Measurements from ENCODE around the gene NCKAP1.
"Not testable (repeated sequence)": the region's sequence is repeated elsewhere in the genome, so short reads cannot be mapped to it uniquely, and the experiment has no call there.

Gene NCKAP1

DNA sequence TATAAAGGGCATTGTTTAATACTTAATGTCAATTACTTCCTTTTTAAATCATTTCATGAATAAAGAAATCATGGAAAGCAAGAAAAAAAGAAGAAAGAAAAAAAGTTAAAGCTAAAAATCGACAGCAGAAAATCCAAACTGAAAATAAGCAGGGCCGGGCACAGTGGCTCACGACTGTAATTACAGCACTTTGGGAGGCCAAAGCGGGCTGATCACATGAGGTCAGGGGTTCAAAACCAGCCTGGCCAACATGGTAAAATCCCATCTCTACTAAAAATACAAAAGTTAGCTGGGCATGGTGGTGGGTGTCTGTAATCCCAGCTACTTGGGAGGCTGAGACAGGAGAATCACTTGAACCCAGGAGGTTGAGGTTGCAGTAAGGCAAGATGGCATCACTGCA, 56.8 kb downstream of the NCKAP1 start:
- H4K8ac ChIP-seq (ENCODE audit: low read depth, low read length); H2AK5ac ChIP-seq (ENCODE audit: low read length); DNase-seq; H3K27me3 ChIP-seq (ENCODE audit: insufficient read depth, low read length); H4K12ac ChIP-seq (ENCODE audit: low read depth, low read length); H3K4me3 ChIP-seq (ENCODE audit: low read depth, low read length); H3K4me2 ChIP-seq (ENCODE audit: low read length); H3K79me1 ChIP-seq (ENCODE audit: low read length); H3K4me1 ChIP-seq (ENCODE audit: control insufficient read depth in 1 of 2, insufficient read depth in 2 of 2, low read length in 2 of 2); H3K4ac ChIP-seq (ENCODE audit: low read depth, low read length); H3K27ac ChIP-seq (ENCODE audit: low read depth, low read length); H3K9ac ChIP-seq (ENCODE audit: low read length); H3K14ac ChIP-seq (ENCODE audit: low read length); H2BK120ac ChIP-seq (ENCODE audit: insufficient read depth, low read length, poor library complexity); H3K18ac ChIP-seq (ENCODE audit: low read length); H3K79me2 ChIP-seq (ENCODE audit: control insufficient read depth, insufficient read depth, low read length, poor library complexity); H4K91ac ChIP-seq (ENCODE audit: low read depth, low read length); H2BK12ac ChIP-seq (ENCODE audit: low read length); H3K9me3 ChIP-seq (ENCODE audit: insufficient read depth, low read depth, low read length); H3K23ac ChIP-seq (ENCODE audit: low read length); H2AFZ ChIP-seq (ENCODE audit: insufficient read depth, low read length, poor library complexity); H2BK5ac ChIP-seq (ENCODE audit: low read depth, low read length, poor library complexity): not testable (repeated sequence)
- no CpG with 5 or more reads among the region's 4 CpGs for WGBS (ENCODE audit: extremely low coverage, insufficient coverage, insufficient read length)
- H3K36me3 ChIP-seq (ENCODE audit: control insufficient read depth in 1 of 2, insufficient read depth in 2 of 2, low read length in 2 of 2): peaks cover 10 to 11% of the 10 kb centered on the region in 2 experiments

DNA sequence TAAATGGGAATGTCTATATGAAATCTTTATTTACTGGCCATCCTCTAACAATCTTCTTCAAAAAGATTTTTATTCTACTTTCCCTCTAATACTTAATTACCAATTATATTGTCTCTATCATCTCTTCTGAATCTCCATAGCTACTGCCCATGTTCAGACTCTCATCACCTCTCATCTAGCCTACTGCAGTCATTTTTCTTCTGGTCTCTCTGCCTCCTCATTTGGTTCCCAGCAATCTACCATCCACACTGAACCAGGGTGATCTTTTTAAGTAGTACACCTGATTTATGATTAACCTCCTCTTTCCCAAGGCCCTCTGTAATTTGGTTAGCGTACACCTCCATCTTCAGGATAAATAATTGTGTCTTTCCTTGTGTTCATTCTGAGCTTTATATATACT, 57.6 kb downstream of the NCKAP1 start:
- Histone ChIP-seq H3K27me3 (ENCODE audit: insufficient read depth, low read length) (no peaks in the 10 kb centered on the region), H3K4ac (ENCODE audit: low read depth, low read length) (no peak overlapping the region), H2BK12ac (ENCODE audit: low read length) (no peak overlapping the region), H3K4me2 (ENCODE audit: low read length) (no peak overlapping the region), H3K18ac (ENCODE audit: low read length) (no peak overlapping the region), H2BK120ac (ENCODE audit: insufficient read depth, low read length, poor library complexity) (no peak overlapping the region), H4K91ac (ENCODE audit: low read depth, low read length) (no peak overlapping the region), H3K9me3 (ENCODE audit: insufficient read depth, low read depth, low read length) (no peaks in the 10 kb centered on the region), H3K36me3 (ENCODE audit: control insufficient read depth in 1 of 2, insufficient read depth in 2 of 2, low read length in 2 of 2) (peaks cover 11 to 12% of the 10 kb centered on the region in 2 experiments), H3K79me1 (ENCODE audit: low read length) (no peaks in the 10 kb centered on the region), H2BK5ac (ENCODE audit: low read depth, low read length, poor library complexity) (no peak overlapping the region), H3K14ac (ENCODE audit: low read length) (no peak overlapping the region), H4K12ac (ENCODE audit: low read depth, low read length) (no peak overlapping the region), H2AFZ (ENCODE audit: insufficient read depth, low read length, poor library complexity) (no peak overlapping the region), H2AK5ac (ENCODE audit: low read length) (no peak overlapping the region), H3K23ac (ENCODE audit: low read length) (no peak overlapping the region), H4K8ac (ENCODE audit: low read depth, low read length) (no peak overlapping the region), H3K27ac (ENCODE audit: low read depth, low read length) (no peak overlapping the region), H3K79me2 (ENCODE audit: control insufficient read depth, insufficient read depth, low read length, poor library complexity) (no peaks in the 10 kb centered on the region), H3K4me1 (ENCODE audit: control insufficient read depth in 1 of 2, insufficient read depth in 2 of 2, low read length in 2 of 2) (no peaks in the 10 kb centered on the region), H3K4me3 (ENCODE audit: low read depth, low read length) (no peak overlapping the region), H3K9ac (ENCODE audit: low read length) (no peak overlapping the region)
- no peak for DNase-seq
- no CpG with 5 or more reads among the region's 1 CpG for WGBS (ENCODE audit: extremely low coverage, insufficient coverage, insufficient read length)

DNA sequence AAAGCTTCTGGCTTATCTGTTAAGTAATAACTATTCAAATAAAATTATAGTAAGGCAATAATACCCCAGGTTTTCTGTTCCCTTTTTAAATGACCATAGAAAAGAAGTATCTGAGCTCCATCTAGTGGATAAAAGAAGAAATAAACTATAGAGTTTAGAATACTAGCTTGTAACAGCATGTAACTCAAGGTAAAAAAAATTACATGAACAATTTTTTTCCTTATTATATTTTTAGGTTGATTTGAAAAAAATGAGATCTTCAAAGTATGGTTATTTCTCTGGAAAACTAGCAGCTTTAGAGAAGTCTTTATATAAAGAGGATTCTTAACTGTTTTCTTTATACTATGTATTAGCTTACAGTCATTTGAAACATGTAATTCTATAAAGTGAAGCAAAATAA, 58.1 kb downstream of the NCKAP1 start:
- no peak overlapping the region for H4K12ac ChIP-seq (ENCODE audit: low read depth, low read length)
- H3K9me3 ChIP-seq (ENCODE audit: insufficient read depth, low read depth, low read length): no peaks in the 10 kb centered on the region
- H3K27me3 ChIP-seq (ENCODE audit: insufficient read depth, low read length): no peaks in the 10 kb centered on the region
- H3K4me1 ChIP-seq (ENCODE audit: control insufficient read depth in 1 of 2, insufficient read depth in 2 of 2, low read length in 2 of 2): no peaks in the 10 kb centered on the region
- H2AFZ ChIP-seq (ENCODE audit: insufficient read depth, low read length, poor library complexity): no peak overlapping the region
- no peak overlapping the region for H3K9ac ChIP-seq (ENCODE audit: low read length)
- H2AK5ac ChIP-seq (ENCODE audit: low read length): no peak overlapping the region
- no peaks in the 10 kb centered on the region for H3K79me1 ChIP-seq (ENCODE audit: low read length)
- no peak overlapping the region for H3K27ac ChIP-seq (ENCODE audit: low read depth, low read length)
- peak in 1 of 2 donors; percentile 74 for DNase-seq
- H4K91ac ChIP-seq (ENCODE audit: low read depth, low read length): no peak overlapping the region
- no peak overlapping the region for H2BK120ac ChIP-seq (ENCODE audit: insufficient read depth, low read length, poor library complexity)
- no peak overlapping the region for H4K8ac ChIP-seq (ENCODE audit: low read depth, low read length)
- no peak overlapping the region for H3K23ac ChIP-seq (ENCODE audit: low read length)
- no peak overlapping the region for H3K14ac ChIP-seq (ENCODE audit: low read length)
- no peak overlapping the region for H2BK12ac ChIP-seq (ENCODE audit: low read length)
- no peaks in the 10 kb centered on the region for H3K79me2 ChIP-seq (ENCODE audit: control insufficient read depth, insufficient read depth, low read length, poor library complexity)
- no peak overlapping the region for H3K4ac ChIP-seq (ENCODE audit: low read depth, low read length)
- peaks cover 9 to 10% of the 10 kb centered on the region in 2 experiments for H3K36me3 ChIP-seq (ENCODE audit: control insufficient read depth in 1 of 2, insufficient read depth in 2 of 2, low read length in 2 of 2)
- no peak overlapping the region for H3K4me3 ChIP-seq (ENCODE audit: low read depth, low read length)
- H3K18ac ChIP-seq (ENCODE audit: low read length): no peak overlapping the region
- no peak overlapping the region for H3K4me2 ChIP-seq (ENCODE audit: low read length)
- H2BK5ac ChIP-seq (ENCODE audit: low read depth, low read length, poor library complexity): no peak overlapping the region

GRCh38 chr2:182977463-182977862, 60.8 kb downstream of the NCKAP1 start:
- Histone ChIP-seq H4K8ac (ENCODE audit: low read depth, low read length) (no peak overlapping the region), H4K91ac (ENCODE audit: low read depth, low read length) (no peak overlapping the region), H2AFZ (ENCODE audit: insufficient read depth, low read length, poor library complexity) (no peak overlapping the region), H2BK5ac (ENCODE audit: low read depth, low read length, poor library complexity) (no peak overlapping the region), H4K12ac (ENCODE audit: low read depth, low read length) (no peak overlapping the region), H3K27ac (ENCODE audit: low read depth, low read length) (no peak overlapping the region), H3K9ac (ENCODE audit: low read length) (no peak overlapping the region), H3K4ac (ENCODE audit: low read depth, low read length) (no peak overlapping the region), H3K4me2 (ENCODE audit: low read length) (no peak overlapping the region), H3K79me1 (ENCODE audit: low read length) (no peaks in the 10 kb centered on the region), H2AK5ac (ENCODE audit: low read length) (no peak overlapping the region), H3K27me3 (ENCODE audit: insufficient read depth, low read length) (no peaks in the 10 kb centered on the region), H3K4me1 (ENCODE audit: control insufficient read depth in 1 of 2, insufficient read depth in 2 of 2, low read length in 2 of 2) (no peaks in the 10 kb centered on the region), H2BK12ac (ENCODE audit: low read length) (no peak overlapping the region), H3K9me3 (ENCODE audit: insufficient read depth, low read depth, low read length) (no peaks in the 10 kb centered on the region), H3K23ac (ENCODE audit: low read length) (no peak overlapping the region), H2BK120ac (ENCODE audit: insufficient read depth, low read length, poor library complexity) (no peak overlapping the region), H3K4me3 (ENCODE audit: low read depth, low read length) (no peak overlapping the region), H3K36me3 (ENCODE audit: control insufficient read depth in 1 of 2, insufficient read depth in 2 of 2, low read length in 2 of 2) (peaks cover 8 to 9% of the 10 kb centered on the region in 2 experiments), H3K14ac (ENCODE audit: low read length) (no peak overlapping the region), H3K18ac (ENCODE audit: low read length) (no peak overlapping the region), H3K79me2 (ENCODE audit: control insufficient read depth, insufficient read depth, low read length, poor library complexity) (no peaks in the 10 kb centered on the region)
- no CpG with 5 or more reads among the region's 1 CpG for WGBS (ENCODE audit: extremely low coverage, insufficient coverage, insufficient read length)
- no peak for DNase-seq

Measured in trophoblast cell (in vitro differentiated cells and primary cell).